Measurements from ENCODE around the gene FSTL4.

DNA sequence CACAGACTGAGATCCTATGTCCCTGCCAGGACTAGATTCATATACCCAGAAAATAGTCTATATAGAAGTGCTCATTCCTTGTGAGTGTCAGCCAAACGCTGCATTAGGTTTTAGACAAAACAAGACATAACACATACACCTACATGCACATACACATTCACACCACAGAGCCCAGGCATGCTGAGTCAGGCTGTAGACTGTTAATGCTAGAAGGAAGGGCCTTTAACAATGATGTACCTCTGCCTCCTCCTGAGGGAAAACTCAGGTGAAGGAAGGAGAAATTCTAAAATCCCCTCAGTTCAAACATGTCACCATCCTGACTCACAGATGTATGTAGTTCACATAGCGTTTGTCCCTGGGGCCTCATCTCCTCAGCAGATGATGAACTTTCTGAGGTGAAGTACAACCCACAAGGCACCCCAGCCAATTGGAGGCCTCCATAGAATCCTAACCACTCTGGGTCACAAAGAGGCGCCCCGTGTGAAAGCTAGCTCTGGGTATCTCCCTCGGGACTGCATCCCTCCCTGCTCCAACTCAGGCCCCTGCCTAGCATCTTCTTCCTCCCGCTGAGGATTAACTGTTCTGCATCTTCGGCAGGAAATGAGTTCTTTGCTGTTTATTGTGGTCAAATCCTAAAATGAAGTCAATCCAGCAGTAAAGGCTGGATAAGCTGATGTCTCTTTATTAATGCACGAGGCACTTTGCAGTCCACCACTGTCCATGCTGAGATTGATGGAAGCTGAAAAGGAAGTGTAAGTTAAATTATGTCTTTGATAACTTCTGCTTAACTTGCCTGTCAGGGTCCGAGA, 40.8 kb upstream of the FSTL4 start:
- TF ChIP-seq, protein P1, sequence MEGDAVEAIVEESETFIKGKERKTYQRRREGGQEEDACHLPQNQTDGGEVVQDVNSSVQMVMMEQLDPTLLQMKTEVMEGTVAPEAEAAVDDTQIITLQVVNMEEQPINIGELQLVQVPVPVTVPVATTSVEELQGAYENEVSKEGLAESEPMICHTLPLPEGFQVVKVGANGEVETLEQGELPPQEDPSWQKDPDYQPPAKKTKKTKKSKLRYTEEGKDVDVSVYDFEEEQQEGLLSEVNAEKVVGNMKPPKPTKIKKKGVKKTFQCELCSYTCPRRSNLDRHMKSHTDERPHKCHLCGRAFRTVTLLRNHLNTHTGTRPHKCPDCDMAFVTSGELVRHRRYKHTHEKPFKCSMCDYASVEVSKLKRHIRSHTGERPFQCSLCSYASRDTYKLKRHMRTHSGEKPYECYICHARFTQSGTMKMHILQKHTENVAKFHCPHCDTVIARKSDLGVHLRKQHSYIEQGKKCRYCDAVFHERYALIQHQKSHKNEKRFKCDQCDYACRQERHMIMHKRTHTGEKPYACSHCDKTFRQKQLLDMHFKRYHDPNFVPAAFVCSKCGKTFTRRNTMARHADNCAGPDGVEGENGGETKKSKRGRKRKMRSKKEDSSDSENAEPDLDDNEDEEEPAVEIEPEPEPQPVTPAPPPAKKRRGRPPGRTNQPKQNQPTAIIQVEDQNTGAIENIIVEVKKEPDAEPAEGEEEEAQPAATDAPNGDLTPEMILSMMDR (IDR thresholded peaks at IDR 0.05), result no peak
- TF ChIP-seq EP300 (IDR thresholded peaks at IDR 0.05) (no peak), POLR2AphosphoS5 (IDR thresholded peaks at IDR 0.05) (no peak), POLR2A (IDR thresholded peaks at IDR 0.05; ENCODE audit: low read depth) (no peak)
